Measurements from ENCODE around the gene ANKRD30A. TPM values are rescaled to one million over a fixed set of nuclear protein-coding genes. Genes with fewer than 3 reads are reported as not detected.

Gene ANKRD30A
- total RNA-seq = not detected in 2 replicates

GRCh38 chr10:37125191-37125732 is at the start of gene ANKRD30A:
Gene ANKRD30A, plus strand, starts transcription at chr10:37125598. Its CDS starts 190 bp downstream, at chr10:37125788.

Small RNA genes lying within 50 kb of the gene (small RNA-seq; reads per million reads assigned to genes)
- gene RF00019 (not detected), gene RN7SL314P (not detected), gene RNU6-811P (not detected)
